Stomach smooth muscle (tissue), 2 donors: ENCODE data around the gene ELMO3.

Experiments used
- H3K27ac ChIP-seq: one replicate; pipeline ENCODE4 v1.7.0; 2013; ENCODE audit warnings: mild to moderate bottlenecking, low read length, inconsistent platforms
- H3K27me3 ChIP-seq, 2 donors: one replicate each; pipeline ENCODE4 v1.7.0; 2013; ENCODE audit warnings: low read length in 2 of 2; ENCODE audit not compliant: insufficient read depth in 2 of 2, control insufficient read depth in 1 of 2
- H3K36me3 ChIP-seq, 2 donors: one replicate each; pipeline ENCODE4 v1.7.0; 2013; ENCODE audit warnings: low read length in 2 of 2; ENCODE audit not compliant: control insufficient read depth in 2 of 2, insufficient read depth in 2 of 2
- H3K4me1 ChIP-seq: one replicate; pipeline ENCODE4 v1.7.0; 2013; ENCODE audit warnings: low read length; ENCODE audit not compliant: control insufficient read depth, insufficient read depth
- H3K4me3 ChIP-seq, 2 donors: one replicate each; pipeline ENCODE4 v1.7.0; 2013; ENCODE audit warnings: low read length in 2 of 2
- H3K9ac ChIP-seq, 2 donors: one replicate each; pipeline ENCODE4 v1.7.0; 2013; ENCODE audit warnings: low read length in 2 of 2, mild to moderate bottlenecking in 1 of 2
- H3K9me3 ChIP-seq, 2 donors: one replicate each; pipeline ENCODE4 v1.7.0; 2013; ENCODE audit warnings: low read length in 2 of 2; ENCODE audit not compliant: control insufficient read depth in 2 of 2
- donor health status: healthy.
- donor health status: Pancreatic carcinoma.

ELMO3 gene

DNA sequence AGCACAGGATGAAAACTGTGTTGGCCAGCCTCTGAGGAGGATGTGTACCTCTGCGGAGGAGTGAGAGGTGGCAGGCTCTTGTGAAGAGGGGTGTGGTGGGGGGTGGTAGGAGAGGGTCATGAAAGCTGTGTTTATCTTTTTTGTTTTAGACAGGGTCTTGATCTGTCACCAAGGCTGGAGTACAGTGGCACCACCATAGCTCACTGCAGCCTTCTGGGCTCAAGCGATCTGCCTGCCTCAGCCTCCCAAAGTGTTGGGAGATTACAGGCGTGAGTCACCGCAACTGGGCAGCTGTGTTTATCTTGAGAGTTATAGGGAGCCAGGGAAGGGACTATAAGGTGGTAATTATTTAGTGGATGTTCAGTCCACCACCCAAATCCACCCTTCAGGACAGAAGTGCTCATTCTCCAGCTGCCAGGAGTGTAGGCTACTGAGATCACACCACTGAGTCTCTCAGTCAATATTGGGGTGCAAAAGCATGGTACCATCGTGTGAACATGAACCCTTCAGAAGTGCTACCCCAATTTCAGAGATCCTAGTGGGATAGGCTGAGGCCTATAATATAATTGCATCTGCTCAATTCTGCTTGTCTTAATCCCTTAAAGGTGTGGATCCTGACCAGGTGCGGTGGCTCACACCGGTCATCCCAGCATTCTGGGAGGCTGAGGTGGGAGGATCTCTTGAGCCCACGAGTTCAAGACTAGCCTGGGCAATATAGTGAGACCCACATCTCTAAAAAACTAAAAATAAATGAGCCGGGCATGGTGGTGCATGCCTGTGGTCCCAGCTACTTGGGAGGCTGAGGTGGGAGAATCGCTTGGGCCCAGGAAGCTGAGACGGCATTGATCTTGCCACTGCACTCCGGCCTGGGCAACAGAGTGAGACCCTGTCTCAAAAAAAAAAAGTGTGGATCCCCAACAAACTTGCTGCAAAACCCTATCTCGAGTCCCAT, 8.2 kb upstream of the ELMO3 start:
- H3K4me1 ChIP-seq, result peaks cover 30% of the 10 kb centered on the region
- no peaks in the 10 kb centered on the region for H3K27me3 ChIP-seq
- H3K36me3 ChIP-seq, result peaks cover 14 to 21% of the 10 kb centered on the region in 2 donors
- H3K9ac ChIP-seq, result peak overlapping the region in 1 of 2 donors; percentile 21
- no peak overlapping the region for H3K27ac ChIP-seq
- H3K4me3 ChIP-seq, result no peak overlapping the region
- H3K9me3 ChIP-seq, result no peaks in the 10 kb centered on the region

DNA sequence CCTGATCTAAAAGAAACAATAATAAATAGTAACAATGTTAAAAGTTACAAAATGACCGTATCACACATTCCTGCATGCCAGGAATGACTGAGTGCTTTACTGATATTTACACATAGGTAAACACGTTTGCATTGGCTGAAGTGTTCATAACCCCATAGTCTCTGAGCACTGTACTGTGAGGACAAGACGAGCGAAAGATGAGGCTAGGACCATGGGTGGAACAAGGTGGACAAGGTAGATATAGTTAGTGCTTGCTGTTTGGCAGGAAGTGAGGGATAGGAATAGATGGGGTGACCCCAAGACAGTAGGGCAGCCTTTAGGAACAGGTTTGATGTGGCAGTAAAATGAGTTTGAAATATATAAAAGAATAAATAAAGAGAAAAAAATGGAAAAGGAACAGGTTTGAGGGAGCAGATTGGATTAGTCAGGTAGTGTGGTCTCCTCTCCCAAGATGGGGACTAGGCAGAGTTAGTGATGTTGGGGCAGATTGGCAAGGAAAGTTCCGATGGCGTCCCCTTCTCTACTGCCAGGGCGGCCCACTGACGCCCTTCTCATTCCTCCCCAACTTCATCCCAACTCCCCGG, 7.4 kb upstream of the ELMO3 start:
- H3K4me3 ChIP-seq, result peak overlapping the region; percentile 49 to 97
- H3K27me3 ChIP-seq, result no peaks in the 10 kb centered on the region
- no peak overlapping the region for H3K27ac ChIP-seq
- peaks cover 27% of the 10 kb centered on the region for H3K4me1 ChIP-seq
- peak overlapping the region in 1 of 2 donors; percentile 99 for H3K9ac ChIP-seq
- no peaks in the 10 kb centered on the region for H3K9me3 ChIP-seq
- peaks cover 21 to 29% of the 10 kb centered on the region in 2 donors for H3K36me3 ChIP-seq

DNA sequence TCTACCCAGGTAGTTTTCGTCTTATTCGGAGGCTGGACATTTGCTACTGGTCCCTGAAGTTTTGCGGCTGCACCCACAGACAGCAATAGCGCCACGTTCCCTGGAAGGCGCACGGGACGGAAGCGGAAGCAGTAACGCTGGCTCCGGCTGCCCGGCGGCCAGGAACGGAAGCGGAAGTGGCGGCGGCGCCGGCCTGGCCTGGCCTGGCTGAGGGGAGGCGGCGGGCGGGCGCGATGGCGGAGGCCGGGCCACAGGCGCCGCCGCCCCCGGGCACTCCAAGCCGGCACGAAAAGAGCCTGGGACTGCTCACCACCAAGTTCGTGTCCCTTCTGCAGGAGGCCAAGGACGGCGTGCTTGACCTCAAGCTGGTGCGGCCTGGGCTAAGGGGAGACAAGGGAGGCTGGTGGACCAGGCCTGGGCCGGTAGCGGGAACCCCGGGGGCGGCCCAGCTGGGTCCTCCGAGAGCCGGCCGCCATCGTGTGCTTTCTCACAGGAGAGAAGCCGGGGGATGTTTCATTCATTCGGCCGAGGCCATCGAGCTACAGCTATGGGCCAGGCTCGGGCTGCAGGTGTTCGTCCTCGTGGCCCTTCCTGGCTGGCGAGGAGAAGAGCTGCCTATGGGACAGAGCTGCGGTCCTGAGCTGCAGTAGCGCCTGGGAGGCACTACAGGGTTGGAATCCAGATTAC, 6.8 kb upstream of the ELMO3 start, which contains the start of gene E2F4:
E2F4 (plus strand) TSS at position 161 of the 687 bp plus-strand sequence; CDS start at position 234, 73 bp downstream.
- Histone ChIP-seq H3K27ac (peak within 1 kb of the TSS; percentile 55), H3K9ac (peak within 1 kb of the TSS; percentile 96 to 99), H3K9me3 (no peaks in the 10 kb centered on the region), H3K4me3 (peak within 1 kb of the TSS; percentile 97 to 100), H3K4me1 (peaks cover 27% of the 10 kb centered on the region), H3K36me3 (peaks cover 28 to 35% of the 10 kb centered on the region in 2 donors), H3K27me3 (no peaks in the 10 kb centered on the region)

DNA sequence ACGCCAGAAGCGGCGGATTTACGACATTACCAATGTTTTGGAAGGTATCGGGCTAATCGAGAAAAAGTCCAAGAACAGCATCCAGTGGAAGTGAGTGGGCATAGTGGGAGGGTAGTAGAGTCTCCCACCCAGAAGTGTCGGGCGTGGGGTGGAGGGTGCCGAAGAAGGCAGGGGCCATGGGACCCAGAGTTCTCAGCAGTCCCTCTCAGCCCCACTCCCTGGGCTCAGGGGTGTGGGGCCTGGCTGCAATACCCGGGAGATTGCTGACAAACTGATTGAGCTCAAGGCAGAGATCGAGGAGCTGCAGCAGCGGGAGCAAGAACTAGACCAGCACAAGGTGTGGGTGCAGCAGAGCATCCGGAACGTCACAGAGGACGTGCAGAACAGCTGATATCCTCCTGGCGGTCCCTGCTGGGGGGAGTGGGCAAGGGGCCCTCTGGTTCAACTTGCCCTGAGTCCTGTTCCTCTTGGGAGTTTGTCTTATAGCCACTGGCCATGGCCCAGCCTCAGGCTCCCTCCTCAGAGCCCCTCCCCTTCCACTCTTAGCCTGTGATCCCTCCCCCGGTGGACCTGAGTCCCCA, 6.1 kb upstream of the ELMO3 start:
- no peaks in the 10 kb centered on the region for H3K9me3 ChIP-seq
- no peaks in the 10 kb centered on the region for H3K27me3 ChIP-seq
- peaks cover 35 to 41% of the 10 kb centered on the region in 2 donors for H3K36me3 ChIP-seq
- H3K4me1 ChIP-seq, result peaks cover 27% of the 10 kb centered on the region
- peak overlapping the region; percentile 96 to 99 for H3K9ac ChIP-seq
- H3K4me3 ChIP-seq, result peak overlapping the region; percentile 97 to 100
- H3K27ac ChIP-seq, result peak overlapping the region; percentile 55

DNA sequence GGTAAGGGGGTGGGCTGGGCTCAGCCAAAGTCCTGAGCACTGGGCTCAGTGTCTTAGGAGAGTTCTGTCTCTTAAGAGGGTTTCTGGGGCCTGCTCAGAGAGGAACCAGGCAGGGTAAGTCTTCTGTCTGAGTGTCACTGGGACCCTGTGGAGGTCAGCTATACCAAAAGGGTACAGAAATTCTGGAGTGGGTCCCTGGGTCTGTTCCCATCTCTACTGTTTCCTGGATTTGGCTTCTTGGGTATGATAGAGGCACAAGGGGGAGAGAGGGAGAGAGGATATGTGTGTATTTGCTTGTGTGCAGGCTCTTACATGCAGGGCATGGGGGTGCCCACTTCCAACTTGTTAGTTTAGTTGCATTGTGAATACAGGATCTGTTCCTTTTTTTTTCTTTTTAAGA, 5.4 kb upstream of the ELMO3 start:
- peak overlapping the region; percentile 97 to 100 for H3K4me3 ChIP-seq
- no peaks in the 10 kb centered on the region for H3K27me3 ChIP-seq
- H3K27ac ChIP-seq, result no peak overlapping the region
- H3K9ac ChIP-seq, result peak overlapping the region; percentile 47 to 99
- peaks cover 33% of the 10 kb centered on the region for H3K4me1 ChIP-seq
- H3K36me3 ChIP-seq, result peaks cover 40 to 41% of the 10 kb centered on the region in 2 donors
- H3K9me3 ChIP-seq, result no peaks in the 10 kb centered on the region

- Histone ChIP-seq H3K36me3 (peaks cover 40 to 41% of the 10 kb centered on the region in 2 donors), H3K9me3 (no peaks in the 10 kb centered on the region), H3K9ac (peak overlapping the region in 1 of 2 donors; percentile 47), H3K27ac (no peak overlapping the region), H3K4me3 (no peak overlapping the region), H3K27me3 (no peaks in the 10 kb centered on the region), H3K4me1 (peaks cover 36% of the 10 kb centered on the region)
Measured at GRCh38 chr16:67194260-67194659, 4.7 kb upstream of the ELMO3 start.

DNA sequence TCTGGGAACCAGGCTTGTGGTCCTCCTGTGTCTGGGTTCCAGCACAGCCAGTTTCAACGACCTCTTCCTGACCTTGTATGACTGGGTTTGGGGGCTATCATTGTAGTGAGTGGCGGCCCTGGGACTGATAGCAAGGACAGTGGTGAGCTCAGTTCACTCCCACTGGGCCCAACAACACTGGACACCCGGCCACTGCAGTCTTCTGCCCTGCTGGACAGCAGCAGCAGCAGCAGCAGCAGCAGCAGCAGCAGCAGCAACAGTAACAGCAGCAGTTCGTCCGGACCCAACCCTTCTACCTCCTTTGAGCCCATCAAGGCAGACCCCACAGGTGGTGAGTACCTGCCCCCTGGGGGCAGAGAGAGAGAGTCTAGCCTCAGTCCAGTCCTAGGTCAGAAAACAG, 3.3 kb upstream of the ELMO3 start:
- no peaks in the 10 kb centered on the region for H3K9me3 ChIP-seq
- no peak overlapping the region for H3K4me3 ChIP-seq
- H3K9ac ChIP-seq, result no peak overlapping the region
- H3K27ac ChIP-seq, result no peak overlapping the region
- H3K4me1 ChIP-seq, result peaks cover 36% of the 10 kb centered on the region
- no peaks in the 10 kb centered on the region for H3K27me3 ChIP-seq
- peaks cover 40 to 41% of the 10 kb centered on the region in 2 donors for H3K36me3 ChIP-seq

DNA sequence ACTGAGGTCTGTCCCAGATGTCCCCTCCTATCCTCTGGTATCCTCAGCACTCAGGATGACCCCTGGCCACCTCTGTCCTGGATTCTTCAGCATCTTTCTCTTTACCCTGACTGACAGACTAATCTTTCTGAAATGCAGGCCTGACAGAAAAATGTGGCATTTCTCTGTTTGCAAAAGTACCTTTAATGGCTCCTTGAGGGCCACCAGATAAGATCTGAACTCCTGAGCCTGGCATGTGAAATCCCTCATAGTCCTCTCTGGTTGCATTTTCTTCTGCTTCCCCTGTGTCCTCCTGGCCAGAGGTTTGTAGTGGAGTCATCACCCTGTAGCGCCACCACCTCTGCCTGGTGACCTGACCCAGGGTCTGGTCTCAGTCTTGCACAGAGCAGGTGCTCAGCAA, 2.0 kb upstream of the ELMO3 start:
- Histone ChIP-seq H3K36me3 (peaks cover 40 to 41% of the 10 kb centered on the region in 2 donors), H3K9me3 (no peaks in the 10 kb centered on the region), H3K9ac (no peak overlapping the region), H3K4me3 (no peak overlapping the region), H3K27ac (no peak overlapping the region), H3K27me3 (no peaks in the 10 kb centered on the region), H3K4me1 (peaks cover 32% of the 10 kb centered on the region)

GRCh38 chr16:67197704-67198103, 1.2 kb upstream of the ELMO3 start:
- no peak overlapping the region for H3K27ac ChIP-seq
- H3K4me1 ChIP-seq, result peaks cover 26% of the 10 kb centered on the region
- no peak overlapping the region for H3K4me3 ChIP-seq
- H3K36me3 ChIP-seq, result peaks cover 40 to 43% of the 10 kb centered on the region in 2 donors
- no peaks in the 10 kb centered on the region for H3K9me3 ChIP-seq
- no peak overlapping the region for H3K9ac ChIP-seq
- no peaks in the 10 kb centered on the region for H3K27me3 ChIP-seq

GRCh38 chr16:67198238-67198734, 645 bp upstream of the ELMO3 start:
- Histone ChIP-seq H3K9ac (no peak overlapping the region), H3K36me3 (peaks cover 40 to 43% of the 10 kb centered on the region in 2 donors), H3K4me1 (peaks cover 20% of the 10 kb centered on the region), H3K27me3 (no peaks in the 10 kb centered on the region), H3K9me3 (no peaks in the 10 kb centered on the region), H3K4me3 (no peak overlapping the region), H3K27ac (no peak overlapping the region)
